Right ventricle myocardium superior (tissue), 1 donor: ENCODE results near the gene FMN1. TPM values are rescaled to one million over a fixed set of nuclear protein-coding genes. Genes with fewer than 3 reads are reported as not detected.

Source experiments
- ATAC-seq: fragments of 200-7000 bp; cut with Tn5 transposase; one replicate; pipeline ENCODE4 v1.9.1; 2020; ENCODE audit warnings: mild to moderate bottlenecking; ENCODE audit not compliant: poor library complexity
- DNase-seq: peaks from one replicate; pipeline ENCODE4 v3.0.0-alpha.2; 2020
- intact Hi-C: fragments of 100-400 bp; cut with DNase I; formaldehyde crosslinking; loops from one replicate; pipeline ENCODE4 v1.11.2; 2022
- total RNA-seq: library from RNA; stranded (reverse); fragmentation: NEBNext Ultra II Directional; extraction: Animal tissue kit (Norgen Biotek cat#: 25700); gene quantifications from one replicate; pipeline ENCODE4 v1.2.1, GENCODE V29; 2021
- donor health status: DM: no; HTN: yes; CAD: no; lungs with severe emphysema.

The FMN1 gene
- total RNA-seq, 1 donor from 2014 or later = 2.9 TPM

- intact Hi-C loops = no loop called here
- DNase-seq (no peak), ATAC-seq (no peak)
These were observed 290.1 kb downstream of the FMN1 start for GRCh38 chr15:32904448-32904847.

GRCh38 chr15:32903591-32904290 lies 290.8 kb downstream of the FMN1 start:
- ATAC-seq (no peak), DNase-seq (no peak)
- intact Hi-C loops = no loop called here

GRCh38 chr15:32901995-32902394 lies 292.5 kb downstream of the FMN1 start:
- ATAC-seq = no peak
- no peak for DNase-seq
- intact Hi-C loops = no loop called here

GRCh38 chr15:32901192-32901591 lies 293.3 kb downstream of the FMN1 start:
- ATAC-seq = no peak
- intact Hi-C loops = no loop called here
- no peak for DNase-seq

- ATAC-seq (no peak), DNase-seq (no peak)
- intact Hi-C loops = no loop called here
These were observed 295.4 kb downstream of the FMN1 start for GRCh38 chr15:32899126-32899596.

GRCh38 chr15:32898414-32898813 lies 296.1 kb downstream of the FMN1 start:
- intact Hi-C loops = no loop called here
- ATAC-seq = no peak
- DNase-seq = no peak

- DNase-seq (no peak), ATAC-seq (no peak)
- intact Hi-C loops = no loop called here
These were observed 301.1 kb downstream of the FMN1 start for GRCh38 chr15:32893421-32893820.

- no peak for ATAC-seq
- intact Hi-C loops = no loop called here
- DNase-seq = no peak
These were observed 305.3 kb downstream of the FMN1 start for GRCh38 chr15:32889214-32889613.

GRCh38 chr15:32888221-32888761 lies 306.2 kb downstream of the FMN1 start:
- ATAC-seq (no peak), DNase-seq (no peak)
- intact Hi-C loops = no loop called here

GRCh38 chr15:32887090-32887489 lies 307.4 kb downstream of the FMN1 start:
- intact Hi-C loops = no loop called here
- ATAC-seq = no peak

GRCh38 chr15:32886459-32886858 lies 308.1 kb downstream of the FMN1 start:
- no peak for ATAC-seq
- no peak for DNase-seq
- intact Hi-C loops = no loop called here

More at GRCh38 chr15:32887090-32887489, 307.4 kb downstream of the FMN1 start:
- DNase-seq = no peak

GRCh38 chr15:32885713-32886112 lies 308.8 kb downstream of the FMN1 start:
- no peak for ATAC-seq
- DNase-seq = no peak
- intact Hi-C loops = no loop called here

- DNase-seq (no peak), ATAC-seq (no peak)
- intact Hi-C loops = no loop called here
These were observed 310.4 kb downstream of the FMN1 start for GRCh38 chr15:32884146-32884545.

GRCh38 chr15:32882955-32883354 lies 311.6 kb downstream of the FMN1 start:
- intact Hi-C loops = no loop called here
- ATAC-seq = no peak
- DNase-seq = no peak

GRCh38 chr15:32881528-32881927 lies 313.0 kb downstream of the FMN1 start:
- intact Hi-C loops = no loop called here
- DNase-seq = no peak
- ATAC-seq = no peak

GRCh38 chr15:32880642-32881041 lies 313.9 kb downstream of the FMN1 start:
- DNase-seq = no peak
- ATAC-seq = no peak
- intact Hi-C loops = no loop called here

- ATAC-seq (no peak), DNase-seq (no peak)
- intact Hi-C loops = no loop called here
These were observed 314.5 kb downstream of the FMN1 start for GRCh38 chr15:32879980-32880379.

GRCh38 chr15:32878869-32879805 lies 315.4 kb downstream of the FMN1 start:
- intact Hi-C loops = no loop called here
- DNase-seq (no peak), ATAC-seq (no peak)

- ATAC-seq = no peak
- DNase-seq = no peak
- intact Hi-C loops = no loop called here
These were observed 316.2 kb downstream of the FMN1 start for GRCh38 chr15:32878342-32878741.
